Measurements from ENCODE around the gene MAGI3.

The MAGI3 gene

GRCh38 chr1:113389953-113390834 lies at the start of gene MAGI3:
Gene MAGI3, plus strand, starts transcription at chr1:113390515. Its CDS starts 519 bp downstream, at chr1:113391034.
- DNase-seq, result peak; percentile 98

- DNase-seq, result no peak
Measured at GRCh38 chr1:113353580-113353979, 36.7 kb upstream of the MAGI3 start.

- no peak for DNase-seq
Measured at GRCh38 chr1:113363935-113364334, 26.4 kb upstream of the MAGI3 start.

- no peak for DNase-seq
Measured at GRCh38 chr1:113369040-113369439, 21.3 kb upstream of the MAGI3 start.

- no peak for DNase-seq
Measured at GRCh38 chr1:113369699-113370098, 20.6 kb upstream of the MAGI3 start.

GRCh38 chr1:113370868-113371267 lies 19.4 kb upstream of the MAGI3 start:
- no peak for DNase-seq

- DNase-seq, result no peak
Measured at GRCh38 chr1:113372546-113372945, 17.8 kb upstream of the MAGI3 start.

GRCh38 chr1:113373644-113374043 lies 16.7 kb upstream of the MAGI3 start:
- DNase-seq, result no peak

GRCh38 chr1:113375878-113376277 lies 14.4 kb upstream of the MAGI3 start:
- DNase-seq, result no peak

GRCh38 chr1:113380075-113380474 lies 10.2 kb upstream of the MAGI3 start:
- no peak for DNase-seq

- no peak for DNase-seq
Measured at GRCh38 chr1:113388017-113388620, 2.2 kb upstream of the MAGI3 start.

GRCh38 chr1:113388621-113389358 lies 1.5 kb upstream of the MAGI3 start:
- DNase-seq, result peak; percentile 19

- peak; percentile 30 for DNase-seq
Measured at GRCh38 chr1:113389359-113389952, 859 bp upstream of the MAGI3 start.

- peak; percentile 41 for DNase-seq
Measured at GRCh38 chr1:113390871-113391648, 745 bp downstream of the MAGI3 start.

- DNase-seq, result peak; percentile 29
Measured at GRCh38 chr1:113391649-113392271, 1.4 kb downstream of the MAGI3 start.

GRCh38 chr1:113392541-113393128 lies 2.3 kb downstream of the MAGI3 start:
- no peak for DNase-seq

- DNase-seq, result no peak
Measured at GRCh38 chr1:113394043-113394862, 3.9 kb downstream of the MAGI3 start.

- no peak for DNase-seq
Measured at GRCh38 chr1:113394863-113395259, 4.5 kb downstream of the MAGI3 start.

GRCh38 chr1:113396102-113396501 lies 5.8 kb downstream of the MAGI3 start:
- no peak for DNase-seq

- DNase-seq, result no peak
Measured at GRCh38 chr1:113396585-113396984, 6.3 kb downstream of the MAGI3 start.

Measured in NCI-H345 (cell line).